Tibial nerve (tissue), 4 donors: Measurements from ENCODE around the gene KLHL5. TPM values are rescaled to one million over a fixed set of nuclear protein-coding genes. Genes with fewer than 3 reads are reported as not detected.

Experiments used
- DNase-seq, 2 donors: peaks; one replicate each; pipeline ENCODE4 v3.0.0-alpha.2; 2019; ENCODE audit warnings: low spot score in 2 of 2
- H3K27ac ChIP-seq, 4 donors: fragments of 200-600 bp; sonication (generic) in 3 of 4; one replicate each; pipeline ENCODE4 v1.5.1; 2017 to 2019; ENCODE audit warnings: mild to moderate bottlenecking in 1 of 4
- H3K27me3 ChIP-seq, 2 donors: fragments of 200-600 bp; sonication (generic) in 1 of 2; one replicate each; pipeline versions ENCODE4 v1.5.1 to v1.6.0; 2017 to 2019
- H3K36me3 ChIP-seq, 3 donors: fragments of 200-600 bp; sonication (generic); one replicate each; pipeline ENCODE4 v1.5.1; 2018 to 2019
- H3K4me1 ChIP-seq, 4 donors: fragments of 200-600 bp; sonication (generic) in 3 of 4; one replicate each; pipeline ENCODE4 v1.5.1; 2017 to 2019
- H3K4me3 ChIP-seq, 4 donors: fragments of 200-600 bp; sonication (generic) in 3 of 4; one replicate each; pipeline ENCODE4 v1.5.1; 2017 to 2019; ENCODE audit warnings: mild to moderate bottlenecking in 1 of 4, moderate library complexity in 1 of 4
- H3K9me3 ChIP-seq, 4 donors: fragments of 200-600 bp; sonication (generic) in 3 of 4; one replicate each; pipeline ENCODE4 v1.5.1; 2017 to 2019
- CTCF ChIP-seq, 5 experiments: fragments of 200-600 bp in 3 of 5; fragments of 450-650 bp in 2 of 5; sonication (generic) in 3 of 5; IDR thresholded peaks; one replicate each; pipeline ENCODE4 v1.5.1; 2016 to 2019; ENCODE audit warnings: antibody characterized with exemption in 5 of 5, mild to moderate bottlenecking in 3 of 5, moderate library complexity in 2 of 5
- EP300 ChIP-seq, 2 donors: sonication (generic); formaldehyde crosslinking; IDR thresholded peaks; one replicate each; pipeline ENCODE4 v1.6.1; 2017; ENCODE audit warnings: antibody characterized with exemption in 2 of 2, mild to moderate bottlenecking in 1 of 2
- POLR2A ChIP-seq, 2 donors: fragments of 450-650 bp; IDR thresholded peaks; one replicate each; pipeline ENCODE4 v1.6.1; 2017; ENCODE audit warnings: antibody characterized with exemption in 2 of 2, mild to moderate bottlenecking in 2 of 2, moderate library complexity in 2 of 2
- WGBS, 2 donors: methylation state at CpG; one replicate each; pipeline ENCODE4 v1.1.5; 2018; 5-methylcytosine and 5-hydroxymethylcytosine counted together
- total RNA-seq, 4 donors: library from RNA; depleted of rRNA; stranded (reverse); fragments of >200 nt; gene quantifications; one replicate each; pipeline ENCODE4 v1.1.0, GENCODE V29; 2016

Gene KLHL5
- total RNA-seq, 4 donors from 2014 or later = 18.8 to 34.5 (median 27.5) TPM

DNA sequence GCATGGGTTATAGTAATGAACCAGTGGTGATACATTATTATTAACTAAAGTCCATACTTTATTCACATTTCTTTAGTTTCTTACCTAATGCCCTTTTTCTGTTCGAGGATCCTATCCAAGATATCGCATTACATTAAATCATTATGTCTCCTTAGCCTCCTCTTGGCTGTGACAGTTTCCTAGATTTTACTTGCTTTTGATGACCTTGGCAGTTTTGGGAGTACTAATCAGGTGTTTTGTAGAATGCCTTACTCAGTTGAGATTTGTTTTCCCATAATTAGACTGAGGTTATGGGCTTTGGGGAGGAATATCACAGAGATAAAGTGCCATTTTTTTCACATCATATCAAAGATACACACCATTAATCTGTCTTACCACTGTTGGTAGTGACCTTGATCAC lies 5.0 kb downstream of the KLHL5 start:
- Histone ChIP-seq H3K27me3 (no peaks in the 10 kb centered on the region), H3K36me3 (no peaks in the 10 kb centered on the region), H3K4me3 (no peak overlapping the region), H3K27ac (no peak overlapping the region), H3K4me1 (peaks cover 0 to 33% (median 4%) of the 10 kb centered on the region in 4 donors), H3K9me3 (no peaks in the 10 kb centered on the region)
- TF ChIP-seq CTCF (IDR thresholded peaks at IDR 0.05) (no peak), POLR2A (IDR thresholded peaks at IDR 0.05) (no peak), EP300 (IDR thresholded peaks at IDR 0.05) (no peak)
- no peak for DNase-seq
- 90 to 93% methylated on average over 2 of the region's 2 CpGs for WGBS, 2 donors

DNA sequence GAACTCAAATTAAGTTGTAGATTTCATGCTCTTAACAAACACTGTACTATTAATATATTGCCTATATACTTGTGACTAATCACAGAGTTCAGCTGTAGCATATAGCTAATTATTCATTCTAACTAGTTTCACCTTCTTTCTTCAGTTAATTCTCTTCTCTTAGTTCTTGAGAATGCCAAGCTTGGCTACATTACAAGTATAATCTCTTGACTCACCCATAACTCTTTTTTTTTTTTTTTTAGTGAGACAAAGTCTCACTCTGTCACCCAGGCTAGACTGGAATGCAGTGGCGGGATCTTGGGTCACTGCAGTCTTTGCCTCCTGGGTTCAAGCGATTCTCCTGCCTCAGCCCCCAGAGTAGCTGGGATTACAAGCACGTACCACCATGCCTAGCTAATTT lies 5.4 kb downstream of the KLHL5 start:
- Histone ChIP-seq H3K36me3 (no peaks in the 10 kb centered on the region), H3K27me3 (no peaks in the 10 kb centered on the region), H3K9me3 (no peaks in the 10 kb centered on the region), H3K4me3 (no peak overlapping the region), H3K27ac (no peak overlapping the region), H3K4me1 (peaks cover 0 to 29% (median 2%) of the 10 kb centered on the region in 4 donors)
- TF ChIP-seq POLR2A (IDR thresholded peaks at IDR 0.05) = no peak
- no peak for TF ChIP-seq EP300 (IDR thresholded peaks at IDR 0.05)
- no peak for TF ChIP-seq CTCF (IDR thresholded peaks at IDR 0.05)
- DNase-seq = no peak
- WGBS, 2 donors = 51 to 63% methylated on average over 3 of the region's 3 CpGs

GRCh38 chr4:39068907-39069306 lies 6.9 kb downstream of the KLHL5 start:
- no peak for DNase-seq
- Histone ChIP-seq H3K27me3 (no peaks in the 10 kb centered on the region), H3K36me3 (no peaks in the 10 kb centered on the region), H3K9me3 (no peaks in the 10 kb centered on the region), H3K4me3 (no peak overlapping the region), H3K27ac (no peak overlapping the region), H3K4me1 (peaks cover 0 to 14% (median 0%) of the 10 kb centered on the region in 4 donors)
- TF ChIP-seq POLR2A (IDR thresholded peaks at IDR 0.05) (no peak), EP300 (IDR thresholded peaks at IDR 0.05) (no peak), CTCF (IDR thresholded peaks at IDR 0.05) (no peak)
- WGBS, 2 donors = 77 to 88% methylated on average over 3 of the region's 3 CpGs

DNA sequence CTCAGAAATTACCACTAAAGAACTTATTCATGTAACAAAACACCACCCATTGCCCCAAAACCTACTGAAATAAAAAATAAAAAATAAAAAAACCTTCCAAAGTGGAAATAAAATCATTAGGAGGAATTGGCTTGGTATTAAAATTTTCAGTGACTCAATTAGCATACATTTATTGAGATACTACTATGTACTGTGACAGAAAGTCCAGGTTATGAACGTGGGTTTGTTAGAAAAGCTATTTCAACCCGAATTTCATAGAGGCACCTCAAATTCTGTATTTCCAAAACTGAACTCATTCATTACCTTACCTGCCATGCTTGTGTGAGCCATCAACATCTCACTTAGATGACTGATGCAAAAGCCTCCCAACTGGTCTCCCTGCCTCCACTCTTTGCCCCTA lies 16.8 kb downstream of the KLHL5 start:
- H3K36me3 ChIP-seq = peaks cover 0 to 24% (median 0%) of the 10 kb centered on the region in 3 donors
- no peaks in the 10 kb centered on the region for H3K4me1 ChIP-seq
- no peaks in the 10 kb centered on the region for H3K9me3 ChIP-seq
- no peak for DNase-seq
- H3K27me3 ChIP-seq = no peaks in the 10 kb centered on the region
- WGBS, 2 donors = 94 to 99% methylated on average over 2 of the region's 2 CpGs
- TF ChIP-seq POLR2A (IDR thresholded peaks at IDR 0.05) (no peak), EP300 (IDR thresholded peaks at IDR 0.05) (no peak), CTCF (IDR thresholded peaks at IDR 0.05) (no peak)
- H3K4me3 ChIP-seq = no peak overlapping the region
- no peak overlapping the region for H3K27ac ChIP-seq

GRCh38 chr4:39083164-39083563 lies 21.1 kb downstream of the KLHL5 start:
- Histone ChIP-seq H3K4me1 (no peaks in the 10 kb centered on the region), H3K27me3 (no peaks in the 10 kb centered on the region), H3K9me3 (no peaks in the 10 kb centered on the region), H3K27ac (no peak overlapping the region), H3K36me3 (peaks cover 0 to 23% (median 0%) of the 10 kb centered on the region in 3 donors), H3K4me3 (no peak overlapping the region)
- TF ChIP-seq EP300 (IDR thresholded peaks at IDR 0.05) (no peak), POLR2A (IDR thresholded peaks at IDR 0.05) (no peak), CTCF (IDR thresholded peaks at IDR 0.05) (no peak)
- DNase-seq = no peak
